HG03108 (cell line): Measurements from ENCODE around the gene TBX3.

Experiments used
- ATAC-seq: cut with Tn5 transposase; IDR thresholded peaks from one replicate; pipeline ENCODE4 v1.9.1; 2021; ENCODE audit warnings: moderate library complexity; ENCODE audit not compliant: unreplicated experiment

The TBX3 gene

DNA sequence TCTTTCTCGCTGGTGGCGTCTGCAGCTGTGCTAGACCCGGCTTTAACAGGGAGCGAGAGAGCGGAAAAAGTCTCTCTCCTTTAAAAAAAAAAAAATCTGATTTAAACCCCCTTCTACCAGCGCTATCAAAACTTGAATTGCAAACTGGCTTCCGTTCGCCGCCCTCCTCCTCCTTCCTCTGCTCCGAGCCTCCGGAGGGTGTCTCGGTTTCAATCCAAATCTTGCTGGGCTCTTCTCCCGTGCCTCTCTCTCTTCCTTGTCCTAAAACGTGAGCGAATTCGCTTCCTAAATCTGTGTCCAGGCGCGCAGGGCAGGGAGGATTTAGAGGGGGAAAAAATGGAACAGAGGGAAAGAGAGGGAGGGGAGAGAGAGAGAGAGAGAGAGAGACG lies 272 bp downstream of the TBX3 start:
- ATAC-seq, result no peak

GRCh38 chr12:114682785-114683708 lies 928 bp downstream of the TBX3 start:
- ATAC-seq, result no peak

- ATAC-seq, result no peak
Observed at GRCh38 chr12:114682106-114682784, 1.7 kb downstream of the TBX3 start.

DNA sequence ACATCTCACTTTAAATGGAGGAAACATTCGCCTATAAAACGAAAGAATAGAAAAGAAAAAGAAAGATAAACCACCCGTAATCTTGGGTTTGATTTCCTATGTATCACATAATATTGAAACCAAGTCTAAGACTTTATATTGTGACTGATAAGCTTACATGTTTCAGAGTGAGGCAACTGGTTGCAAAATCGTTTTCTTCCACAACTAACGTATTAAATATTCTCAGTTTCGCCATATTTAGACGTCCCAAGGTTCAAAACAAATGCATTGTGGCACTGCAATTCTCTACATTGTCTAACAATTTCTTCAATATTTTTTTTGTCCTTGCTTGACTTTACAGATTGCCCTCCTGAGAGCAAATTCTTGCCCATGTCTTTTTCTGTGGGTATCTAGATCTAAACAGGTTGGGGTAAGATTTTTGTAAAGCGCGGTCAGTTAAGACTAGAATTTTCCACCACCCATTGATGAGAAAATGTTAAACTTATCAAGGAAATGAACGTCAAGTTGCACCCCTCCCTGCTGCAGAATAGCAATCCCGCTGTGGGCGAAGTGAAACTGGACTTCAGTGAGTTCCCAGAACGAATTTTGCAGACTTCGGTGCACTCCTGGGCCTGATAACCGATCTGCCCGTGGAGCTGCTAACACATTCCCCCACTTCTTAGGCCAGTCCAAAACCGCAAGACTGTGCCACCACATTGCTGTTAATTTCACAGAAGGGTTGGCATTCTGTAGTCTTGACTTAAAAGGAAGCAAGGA lies 2.7 kb downstream of the TBX3 start:
- ATAC-seq, result no peak

DNA sequence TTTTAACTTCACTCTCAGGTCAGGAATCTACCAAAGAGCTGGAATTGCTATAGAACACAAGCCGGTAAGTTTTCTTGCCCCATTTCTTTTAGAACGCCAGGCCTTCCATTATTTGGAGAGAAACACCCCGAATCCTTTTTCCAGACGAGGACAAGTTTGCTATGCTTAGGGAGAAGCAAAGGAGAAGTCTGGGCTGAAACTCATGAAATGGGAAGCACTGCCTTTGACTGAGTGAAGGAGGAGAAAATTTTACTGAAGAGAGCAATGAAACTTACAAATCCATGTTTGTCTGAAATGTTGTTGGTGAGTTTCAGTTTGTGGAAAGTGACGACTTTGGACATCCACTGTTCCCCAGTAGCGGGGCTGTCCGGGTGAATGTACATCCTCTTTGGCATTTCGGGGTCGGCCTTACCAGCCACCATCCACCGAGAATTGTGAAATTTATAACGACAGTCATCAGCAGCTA lies 3.3 kb downstream of the TBX3 start:
- ATAC-seq, result no peak

DNA sequence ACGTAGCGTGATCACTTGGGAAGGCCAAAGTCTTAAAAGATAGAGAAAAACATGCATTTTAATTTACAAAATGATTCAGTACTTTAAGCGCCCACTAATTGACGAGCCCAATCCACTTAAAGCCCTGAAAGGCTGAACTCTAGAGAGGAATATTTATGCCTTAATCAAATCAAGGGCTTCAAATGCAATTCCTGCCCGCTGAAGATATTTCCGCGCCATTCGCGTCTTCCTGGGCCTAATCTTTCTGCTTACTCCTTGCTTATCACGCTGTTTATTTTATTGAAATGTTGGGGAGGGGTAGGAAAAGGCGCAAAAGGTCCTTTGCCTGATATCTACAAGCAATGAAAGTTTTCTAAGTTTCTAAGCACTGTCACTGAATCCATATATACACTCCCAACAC lies 4.0 kb downstream of the TBX3 start:
- no peak for ATAC-seq

- no peak for ATAC-seq
Observed at GRCh38 chr12:114679452-114679875, 4.5 kb downstream of the TBX3 start.

DNA sequence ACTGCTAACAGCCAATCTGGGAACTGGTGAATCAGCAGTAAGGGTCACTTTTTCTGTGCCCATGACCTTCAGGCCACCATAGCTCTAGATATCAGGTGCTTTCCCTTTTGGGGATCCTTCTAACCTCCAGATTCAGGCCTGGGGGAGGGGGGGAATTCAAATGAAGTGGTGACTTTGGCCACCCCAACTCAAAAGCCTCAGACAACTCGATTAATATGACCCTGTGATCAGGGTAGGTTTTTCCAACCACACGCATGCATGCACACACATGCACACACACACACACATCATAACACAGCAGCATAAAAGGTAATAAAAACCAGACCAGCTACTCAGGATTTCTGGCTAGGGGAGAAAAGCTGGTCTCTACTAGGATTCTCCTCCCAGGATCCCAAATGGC lies 5.3 kb downstream of the TBX3 start:
- ATAC-seq, result no peak

- no peak for ATAC-seq
Observed at GRCh38 chr12:114678028-114678427, 5.9 kb downstream of the TBX3 start.

DNA sequence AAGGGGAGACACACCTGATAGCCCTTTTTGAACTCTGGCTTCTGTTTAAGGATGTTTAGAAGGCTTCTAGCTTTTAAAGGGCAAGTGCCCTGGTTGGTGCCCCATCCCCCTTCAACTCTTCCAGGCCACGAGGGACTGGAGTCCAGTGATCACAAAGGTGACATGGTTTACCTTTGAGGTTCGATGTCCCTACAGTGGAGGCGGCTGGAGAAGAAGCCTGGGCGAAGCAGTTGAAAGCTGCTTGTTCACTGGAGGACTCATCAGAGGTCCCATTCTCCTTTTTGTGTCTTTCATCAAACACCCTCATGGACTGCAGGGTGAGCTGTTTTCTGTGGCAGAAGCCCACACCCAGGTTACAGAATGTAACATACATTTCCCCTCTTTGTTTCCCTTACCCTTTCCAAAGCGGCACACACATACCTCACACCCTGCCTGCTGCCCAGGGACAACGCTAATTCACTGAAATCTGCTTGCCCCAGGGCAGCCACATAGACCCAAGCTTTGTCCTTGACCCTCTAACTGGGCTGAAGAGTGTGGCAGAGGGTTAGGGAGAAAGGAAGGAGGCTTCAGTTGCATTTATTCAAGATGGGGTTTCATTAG lies 7.7 kb downstream of the TBX3 start:
- no peak for ATAC-seq

- no peak for ATAC-seq
Observed at GRCh38 chr12:114674251-114675047, 9.5 kb downstream of the TBX3 start.

DNA sequence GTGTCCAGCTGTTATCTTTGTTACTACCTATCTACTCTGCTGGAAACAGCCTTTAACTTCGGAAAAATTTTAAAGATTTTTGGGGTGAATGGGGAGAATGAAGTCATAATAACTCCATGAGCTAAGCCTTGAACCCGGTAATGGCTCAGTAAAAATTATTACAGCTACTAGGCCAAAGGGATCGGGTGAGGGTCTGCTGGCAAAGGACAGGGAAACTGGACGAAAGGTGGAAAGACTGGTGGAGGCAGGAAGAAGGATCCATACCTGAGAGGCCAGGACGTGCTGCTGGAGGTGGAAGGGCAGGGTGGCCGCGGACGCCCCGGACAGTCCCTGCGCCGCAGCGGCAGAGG lies 10.1 kb downstream of the TBX3 start:
- ATAC-seq, result no peak

- no peak for ATAC-seq
Observed at GRCh38 chr12:114673169-114673833, 10.7 kb downstream of the TBX3 start.

DNA sequence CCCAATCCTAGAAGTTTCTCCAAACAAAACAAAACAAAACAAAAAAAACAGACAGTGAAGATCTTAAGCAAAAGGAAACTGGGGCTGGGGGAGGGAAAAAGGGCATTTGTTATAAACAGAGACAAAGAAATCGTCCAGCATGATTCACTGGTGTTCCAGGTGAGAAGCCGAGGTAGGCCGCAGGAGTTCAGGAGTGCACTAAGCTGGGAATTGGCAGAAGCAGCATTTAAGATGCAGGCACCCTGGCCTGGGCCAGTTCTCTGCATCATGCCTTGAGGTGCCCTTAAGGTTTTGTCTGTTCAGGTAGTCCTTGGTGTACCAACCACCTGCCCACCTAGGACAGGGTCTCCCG lies 11.2 kb downstream of the TBX3 start:
- no peak for ATAC-seq

- ATAC-seq, result no peak
Observed at GRCh38 chr12:114671443-114672411, 12.2 kb downstream of the TBX3 start.

DNA sequence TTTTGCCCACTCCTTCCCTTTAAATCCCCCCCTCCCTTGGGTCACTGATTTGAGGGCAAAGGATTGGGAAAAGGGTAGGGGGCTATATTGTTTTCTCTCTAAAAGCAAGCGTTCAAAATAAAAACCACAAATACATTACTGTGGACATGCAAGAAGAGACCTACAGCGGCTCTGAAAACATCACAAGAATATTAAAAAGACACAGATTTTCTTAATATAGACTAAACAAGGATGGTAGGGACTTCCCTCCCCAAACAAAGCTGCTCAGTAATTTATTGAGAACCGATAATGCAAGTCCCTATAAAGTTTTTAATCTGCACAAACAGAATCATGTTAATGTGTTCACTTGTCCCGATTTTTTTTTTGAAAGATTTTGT lies 12.9 kb downstream of the TBX3 start:
- ATAC-seq, result no peak

- no peak for ATAC-seq
Observed at GRCh38 chr12:114670291-114670980, 13.5 kb downstream of the TBX3 start.
